Suppressor macrophage treated with lipopolysaccharide for 1 hour (primary cell): ENCODE data around the gene PARVB.

Experiments used
- DNase-seq, 3 donors: peaks; one replicate each; pipeline ENCODE4 v3.0.0-alpha.2; 2020 to 2022

The PARVB gene

GRCh38 chr22:44164031-44164430, 139.9 kb downstream of the PARVB start:
- no peak for DNase-seq

- DNase-seq: no peak
These were observed 141.3 kb downstream of the PARVB start for GRCh38 chr22:44165286-44165874.

- DNase-seq: no peak
These were observed 142.6 kb downstream of the PARVB start for GRCh38 chr22:44166498-44167276.

GRCh38 chr22:44167501-44167900, 143.4 kb downstream of the PARVB start:
- no peak for DNase-seq

- DNase-seq: no peak
These were observed 144.1 kb downstream of the PARVB start for GRCh38 chr22:44168206-44168605.

GRCh38 chr22:44170470-44170869, 146.4 kb downstream of the PARVB start:
- no peak for DNase-seq

GRCh38 chr22:44171561-44171960, 147.5 kb downstream of the PARVB start:
- peak; percentile 56 to 76 (median 63) for DNase-seq

- peak; percentile 97 to 99 (median 98) for DNase-seq
These were observed 148.4 kb downstream of the PARVB start for GRCh38 chr22:44172370-44173108.

GRCh38 chr22:44173154-44173553, 149.1 kb downstream of the PARVB start:
- no peak for DNase-seq

GRCh38 chr22:44175676-44176075, 151.6 kb downstream of the PARVB start:
- no peak for DNase-seq

- no peak for DNase-seq
These were observed 155.3 kb downstream of the PARVB start for GRCh38 chr22:44179196-44179988.

GRCh38 chr22:44179989-44180705, 156.0 kb downstream of the PARVB start:
- DNase-seq: peak; percentile 42 to 56 (median 49)

GRCh38 chr22:44180706-44181032, 156.6 kb downstream of the PARVB start, which contains the start of gene PARVG:
Gene PARVG, plus strand, starts transcription at chr22:44180925. Its CDS starts 2,405 bp downstream, at chr22:44183330.
- peak; percentile 15 to 27 (median 23) for DNase-seq

GRCh38 chr22:44181033-44181911, 157.2 kb downstream of the PARVB start:
- peak; percentile 62 to 80 (median 67) for DNase-seq

- DNase-seq: peak in 2 of 3 donors; percentile 18 to 38
These were observed 157.9 kb downstream of the PARVB start for GRCh38 chr22:44181912-44182587.

GRCh38 chr22:44182588-44183286, 158.6 kb downstream of the PARVB start:
- DNase-seq: peak; percentile 74 to 87 (median 82)

GRCh38 chr22:44183287-44183588, 159.1 kb downstream of the PARVB start:
- no peak for DNase-seq

- DNase-seq: no peak
These were observed 159.9 kb downstream of the PARVB start for GRCh38 chr22:44184006-44184405.

GRCh38 chr22:44185237-44186120, 161.4 kb downstream of the PARVB start:
- no peak for DNase-seq
